ENCODE measurements around the gene ZNF608. TPM values are rescaled to one million over a fixed set of nuclear protein-coding genes. Genes with fewer than 3 reads are reported as not detected.

The ZNF608 gene
- total and polyA plus RNA-seq, 4 donors: 1.4 to 7.6 (median 3.2) TPM

DNA sequence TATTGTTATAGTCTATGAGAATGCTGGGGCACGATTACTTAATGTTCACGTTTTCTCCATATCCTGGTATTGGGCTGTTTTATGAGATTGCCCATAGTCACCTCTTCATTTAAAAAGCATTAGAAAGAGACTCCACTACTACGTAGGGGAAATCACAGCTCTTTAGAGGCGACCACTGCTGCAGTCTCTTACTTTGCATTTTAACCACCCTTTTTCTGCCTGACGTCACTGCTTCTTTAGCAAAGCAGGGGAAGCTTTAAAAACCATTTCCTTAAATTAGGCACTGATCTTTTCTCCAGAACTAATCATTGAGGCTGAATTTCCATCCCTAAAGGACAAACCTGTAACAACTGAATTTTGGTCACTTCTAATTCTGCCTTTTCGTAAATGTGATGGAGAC is 38.9 kb downstream of the ZNF608 start (continued):
- TF ChIP-seq GABPA (IDR thresholded peaks at IDR 0.05 in 1 of 2, conservative IDR thresholded peaks at IDR 0.05 in 1 of 2) (no peak), FOXA1 (IDR thresholded peaks at IDR 0.05) (no peak), TAF1 (conservative IDR thresholded peaks at IDR 0.05) (no peak), YY1 (IDR thresholded peaks at IDR 0.05) (no peak)
- TF ChIP-seq, protein P1, sequence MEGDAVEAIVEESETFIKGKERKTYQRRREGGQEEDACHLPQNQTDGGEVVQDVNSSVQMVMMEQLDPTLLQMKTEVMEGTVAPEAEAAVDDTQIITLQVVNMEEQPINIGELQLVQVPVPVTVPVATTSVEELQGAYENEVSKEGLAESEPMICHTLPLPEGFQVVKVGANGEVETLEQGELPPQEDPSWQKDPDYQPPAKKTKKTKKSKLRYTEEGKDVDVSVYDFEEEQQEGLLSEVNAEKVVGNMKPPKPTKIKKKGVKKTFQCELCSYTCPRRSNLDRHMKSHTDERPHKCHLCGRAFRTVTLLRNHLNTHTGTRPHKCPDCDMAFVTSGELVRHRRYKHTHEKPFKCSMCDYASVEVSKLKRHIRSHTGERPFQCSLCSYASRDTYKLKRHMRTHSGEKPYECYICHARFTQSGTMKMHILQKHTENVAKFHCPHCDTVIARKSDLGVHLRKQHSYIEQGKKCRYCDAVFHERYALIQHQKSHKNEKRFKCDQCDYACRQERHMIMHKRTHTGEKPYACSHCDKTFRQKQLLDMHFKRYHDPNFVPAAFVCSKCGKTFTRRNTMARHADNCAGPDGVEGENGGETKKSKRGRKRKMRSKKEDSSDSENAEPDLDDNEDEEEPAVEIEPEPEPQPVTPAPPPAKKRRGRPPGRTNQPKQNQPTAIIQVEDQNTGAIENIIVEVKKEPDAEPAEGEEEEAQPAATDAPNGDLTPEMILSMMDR (IDR thresholded peaks at IDR 0.05; ENCODE audit: low read depth, low read length, missing input control): no peak

DNA sequence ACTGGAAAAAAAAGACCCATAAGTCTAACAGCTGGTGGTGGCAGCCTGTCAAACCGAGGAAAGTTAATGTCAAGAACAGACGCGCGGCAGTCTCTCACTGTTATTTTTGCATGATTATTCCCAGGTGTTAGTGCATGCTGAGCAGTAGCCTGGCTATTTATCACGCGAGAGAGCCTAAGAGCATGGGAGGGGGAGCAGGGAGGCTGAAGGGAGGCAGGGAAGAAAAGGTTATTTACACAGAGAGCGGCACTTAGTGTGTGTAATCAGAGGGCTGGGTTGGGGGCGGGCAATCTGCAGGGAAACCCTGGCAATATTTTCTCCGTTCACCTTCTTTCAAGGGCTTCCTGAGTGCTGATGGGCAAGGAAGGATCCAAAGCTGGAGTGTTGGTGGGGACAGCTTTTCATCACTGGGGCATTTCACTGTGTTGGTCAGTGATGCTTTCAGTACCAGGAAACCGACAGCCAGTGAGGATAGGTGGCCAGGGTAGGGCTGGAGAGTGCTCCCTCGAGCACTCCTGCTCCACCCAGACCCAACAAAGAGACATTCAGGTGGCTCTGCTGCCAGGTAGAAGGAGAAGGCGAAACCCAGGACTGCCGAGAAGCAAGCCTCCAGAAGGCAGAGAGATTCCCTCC is 39.6 kb downstream of the ZNF608 start:
- Histone ChIP-seq H3K27me3 (ENCODE audit: control insufficient read depth in 4 of 4, insufficient read depth in 4 of 4, low read length in 3 of 4) (no peaks in the 10 kb centered on the region), H3K9me3 (ENCODE audit: control insufficient read depth in 4 of 4, low read length in 3 of 4) (no peaks in the 10 kb centered on the region), H3K27ac (ENCODE audit: low read depth in 1 of 2, low read length in 2 of 2) (no peak overlapping the region), H3K4me3 (ENCODE audit: low read depth in 1 of 3, low read length in 3 of 3) (no peak overlapping the region), H3K4me1 (ENCODE audit: control insufficient read depth in 4 of 4, insufficient read depth in 4 of 4, low read length in 3 of 4) (peaks cover 0 to 4% (median 0%) of the 10 kb centered on the region in 4 donors), H3K36me3 (ENCODE audit: control insufficient read depth in 4 of 4, insufficient read depth in 3 of 4, low read depth in 1 of 4, low read length in 3 of 4) (no peaks in the 10 kb centered on the region), H3K9ac (ENCODE audit: low read depth in 1 of 2, low read length in 2 of 2) (no peak overlapping the region)
- 68% methylated on average over 13 of the region's 13 CpGs for WGBS
- TF ChIP-seq, protein P2, sequence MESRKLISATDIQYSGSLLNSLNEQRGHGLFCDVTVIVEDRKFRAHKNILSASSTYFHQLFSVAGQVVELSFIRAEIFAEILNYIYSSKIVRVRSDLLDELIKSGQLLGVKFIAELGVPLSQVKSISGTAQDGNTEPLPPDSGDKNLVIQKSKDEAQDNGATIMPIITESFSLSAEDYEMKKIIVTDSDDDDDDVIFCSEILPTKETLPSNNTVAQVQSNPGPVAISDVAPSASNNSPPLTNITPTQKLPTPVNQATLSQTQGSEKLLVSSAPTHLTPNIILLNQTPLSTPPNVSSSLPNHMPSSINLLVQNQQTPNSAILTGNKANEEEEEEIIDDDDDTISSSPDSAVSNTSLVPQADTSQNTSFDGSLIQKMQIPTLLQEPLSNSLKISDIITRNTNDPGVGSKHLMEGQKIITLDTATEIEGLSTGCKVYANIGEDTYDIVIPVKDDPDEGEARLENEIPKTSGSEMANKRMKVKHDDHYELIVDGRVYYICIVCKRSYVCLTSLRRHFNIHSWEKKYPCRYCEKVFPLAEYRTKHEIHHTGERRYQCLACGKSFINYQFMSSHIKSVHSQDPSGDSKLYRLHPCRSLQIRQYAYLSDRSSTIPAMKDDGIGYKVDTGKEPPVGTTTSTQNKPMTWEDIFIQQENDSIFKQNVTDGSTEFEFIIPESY (IDR thresholded peaks at IDR 0.05): no peak
- TF ChIP-seq YY1 (IDR thresholded peaks at IDR 0.05): no peak
- no peak for TF ChIP-seq EGR1 (IDR thresholded peaks at IDR 0.05; ENCODE audit: low read depth in 2 of 2)
- no peak for TF ChIP-seq TAF1 (conservative IDR thresholded peaks at IDR 0.05)
- TF ChIP-seq RAD21 (IDR thresholded peaks at IDR 0.05): no peak
- no peak for TF ChIP-seq SP1 (IDR thresholded peaks at IDR 0.05)
- TF ChIP-seq FOXA2 (IDR thresholded peaks at IDR 0.05): no peak
- no peak for DNase-seq (ENCODE audit: low spot score)

- DNase-seq (ENCODE audit: low spot score): no peak
- Histone ChIP-seq H3K27ac (ENCODE audit: low read depth in 1 of 2, low read length in 2 of 2) (no peak overlapping the region), H3K4me3 (ENCODE audit: low read depth in 1 of 3, low read length in 3 of 3) (no peak overlapping the region), H3K9ac (ENCODE audit: low read depth in 1 of 2, low read length in 2 of 2) (no peak overlapping the region), H3K36me3 (ENCODE audit: control insufficient read depth in 4 of 4, insufficient read depth in 3 of 4, low read depth in 1 of 4, low read length in 3 of 4) (no peaks in the 10 kb centered on the region), H3K4me1 (ENCODE audit: control insufficient read depth in 4 of 4, insufficient read depth in 4 of 4, low read length in 3 of 4) (peaks cover 0 to 4% (median 0%) of the 10 kb centered on the region in 4 donors), H3K27me3 (ENCODE audit: control insufficient read depth in 4 of 4, insufficient read depth in 4 of 4, low read length in 3 of 4) (no peaks in the 10 kb centered on the region), H3K9me3 (ENCODE audit: control insufficient read depth in 4 of 4, low read length in 3 of 4) (no peaks in the 10 kb centered on the region)
- 92% methylated on average over 4 of the region's 4 CpGs for WGBS
- TF ChIP-seq, protein P3, sequence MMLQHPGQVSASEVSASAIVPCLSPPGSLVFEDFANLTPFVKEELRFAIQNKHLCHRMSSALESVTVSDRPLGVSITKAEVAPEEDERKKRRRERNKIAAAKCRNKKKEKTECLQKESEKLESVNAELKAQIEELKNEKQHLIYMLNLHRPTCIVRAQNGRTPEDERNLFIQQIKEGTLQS (IDR thresholded peaks at IDR 0.05): no peak
- no peak for TF ChIP-seq YY1 (IDR thresholded peaks at IDR 0.05)
- TF ChIP-seq MAX (IDR thresholded peaks at IDR 0.05): no peak
- TF ChIP-seq, protein P1 (IDR thresholded peaks at IDR 0.05; ENCODE audit: low read depth, low read length, missing input control): no peak
- no peak for TF ChIP-seq RAD21 (IDR thresholded peaks at IDR 0.05)
- no peak for TF ChIP-seq NR2F2 (IDR thresholded peaks at IDR 0.05)
- no peak for TF ChIP-seq REST (IDR thresholded peaks at IDR 0.05)
- no peak for TF ChIP-seq GABPA (IDR thresholded peaks at IDR 0.05 in 1 of 2, conservative IDR thresholded peaks at IDR 0.05 in 1 of 2)
- no peak for TF ChIP-seq RXRA (IDR thresholded peaks at IDR 0.05)
- TF ChIP-seq FOXA2 (IDR thresholded peaks at IDR 0.05): no peak
- no peak for TF ChIP-seq FOXA1 (IDR thresholded peaks at IDR 0.05)
- TF ChIP-seq HNF4A (conservative IDR thresholded peaks at IDR 0.05): no peak
- no peak for TF ChIP-seq JUND (IDR thresholded peaks at IDR 0.05)
- no peak for TF ChIP-seq HNF4G (IDR thresholded peaks at IDR 0.05)
These were observed 40.4 kb downstream of the ZNF608 start for GRCh38 chr5:124706051-124706450.

All from liver (tissue), 9 donors.